ENCODE results near the gene RICTOR. TPM values are rescaled to one million over a fixed set of nuclear protein-coding genes. Genes with fewer than 3 reads are reported as not detected.

RICTOR gene
- total and polyA plus RNA-seq, 12 donors, result 3.1 to 88.3 (median 45.5) TPM

DNA sequence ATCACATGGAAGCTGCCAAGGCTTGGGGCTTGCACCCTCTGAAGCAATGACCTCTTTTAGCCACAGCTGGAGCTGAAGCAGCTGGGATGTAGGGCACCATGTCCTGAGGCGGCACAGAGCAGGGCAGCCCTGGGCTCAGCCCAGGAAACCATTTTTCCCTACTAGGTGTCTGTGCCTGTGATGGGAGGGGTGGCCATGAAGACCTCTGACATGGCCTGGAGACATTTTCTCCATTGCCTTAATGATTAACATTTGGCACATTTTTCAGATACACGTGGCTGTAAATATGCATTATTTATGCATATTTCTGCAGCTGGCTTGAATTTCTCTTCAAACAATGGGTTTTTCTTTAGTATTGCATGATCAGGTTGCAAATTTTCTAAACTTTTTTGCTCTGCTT is 146.7 kb downstream of the RICTOR start:
- H3K9me3 ChIP-seq, result no peaks in the 10 kb centered on the region
- intact Hi-C loops (cut with DNase I), result loop anchor here in 7 of 10 donors (10.0 kb wide), 6 partner anchors 93 to 503 kb away; no protein-coding TSS in a partner anchor

DNA sequence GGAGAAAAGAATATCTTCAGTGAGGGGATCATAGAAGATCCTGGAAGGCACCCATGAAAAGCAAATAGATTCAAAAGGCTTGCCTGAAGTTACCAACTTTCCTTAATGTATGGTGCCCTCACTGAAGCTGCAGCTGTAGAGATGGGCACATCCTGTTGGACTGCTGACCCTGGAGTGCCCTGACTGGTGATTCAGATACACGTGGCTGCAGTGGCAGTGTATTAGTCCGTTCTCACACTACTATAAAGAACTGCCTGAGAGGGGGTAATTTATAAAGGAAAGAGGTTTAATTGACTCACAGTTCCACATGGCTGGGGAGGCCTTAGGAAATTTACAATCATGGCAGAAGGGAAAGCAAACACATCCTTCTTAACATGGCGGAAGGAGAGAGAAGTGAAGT is 148.1 kb downstream of the RICTOR start:
- intact Hi-C loops (cut with DNase I), result loop anchor here in 7 of 10 donors (10.0 kb wide), 6 partner anchors 91 to 501 kb away; no protein-coding TSS in a partner anchor
- no peak for DNase-seq
- Histone ChIP-seq H3K36me3 (peaks cover 0 to 88% (median 7%) of the 10 kb centered on the region in 9 donors), H3K4me1 (peaks cover 0 to 23% (median 9%) of the 10 kb centered on the region in 9 donors), H3K4me3 (no peak overlapping the region), H3K27me3 (no peaks in the 10 kb centered on the region), H3K9me3 (no peaks in the 10 kb centered on the region), H3K27ac (peak overlapping the region in 1 of 10 donors; percentile 64)
- WGBS, 2 donors, result 81 to 94% methylated on average over 3 of the region's 3 CpGs
- TF ChIP-seq, protein P1, sequence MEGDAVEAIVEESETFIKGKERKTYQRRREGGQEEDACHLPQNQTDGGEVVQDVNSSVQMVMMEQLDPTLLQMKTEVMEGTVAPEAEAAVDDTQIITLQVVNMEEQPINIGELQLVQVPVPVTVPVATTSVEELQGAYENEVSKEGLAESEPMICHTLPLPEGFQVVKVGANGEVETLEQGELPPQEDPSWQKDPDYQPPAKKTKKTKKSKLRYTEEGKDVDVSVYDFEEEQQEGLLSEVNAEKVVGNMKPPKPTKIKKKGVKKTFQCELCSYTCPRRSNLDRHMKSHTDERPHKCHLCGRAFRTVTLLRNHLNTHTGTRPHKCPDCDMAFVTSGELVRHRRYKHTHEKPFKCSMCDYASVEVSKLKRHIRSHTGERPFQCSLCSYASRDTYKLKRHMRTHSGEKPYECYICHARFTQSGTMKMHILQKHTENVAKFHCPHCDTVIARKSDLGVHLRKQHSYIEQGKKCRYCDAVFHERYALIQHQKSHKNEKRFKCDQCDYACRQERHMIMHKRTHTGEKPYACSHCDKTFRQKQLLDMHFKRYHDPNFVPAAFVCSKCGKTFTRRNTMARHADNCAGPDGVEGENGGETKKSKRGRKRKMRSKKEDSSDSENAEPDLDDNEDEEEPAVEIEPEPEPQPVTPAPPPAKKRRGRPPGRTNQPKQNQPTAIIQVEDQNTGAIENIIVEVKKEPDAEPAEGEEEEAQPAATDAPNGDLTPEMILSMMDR (IDR thresholded peaks at IDR 0.05), result no peak
- ATAC-seq, result no peak

More for the DNA sequence above, 146.7 kb downstream of the RICTOR start:
- H3K27ac ChIP-seq, result no peak overlapping the region
- H3K4me3 ChIP-seq, result no peak overlapping the region
- peaks cover 0 to 23% (median 9%) of the 10 kb centered on the region in 9 donors for H3K4me1 ChIP-seq
- ATAC-seq (no peak), DNase-seq (no peak)
- TF ChIP-seq, protein P1 (IDR thresholded peaks at IDR 0.05), result no peak
- H3K36me3 ChIP-seq, result peaks cover 0 to 89% (median 11%) of the 10 kb centered on the region in 9 donors
- 89 to 91% methylated on average over 2 of the region's 2 CpGs for WGBS, 2 donors
- H3K27me3 ChIP-seq, result no peaks in the 10 kb centered on the region

DNA sequence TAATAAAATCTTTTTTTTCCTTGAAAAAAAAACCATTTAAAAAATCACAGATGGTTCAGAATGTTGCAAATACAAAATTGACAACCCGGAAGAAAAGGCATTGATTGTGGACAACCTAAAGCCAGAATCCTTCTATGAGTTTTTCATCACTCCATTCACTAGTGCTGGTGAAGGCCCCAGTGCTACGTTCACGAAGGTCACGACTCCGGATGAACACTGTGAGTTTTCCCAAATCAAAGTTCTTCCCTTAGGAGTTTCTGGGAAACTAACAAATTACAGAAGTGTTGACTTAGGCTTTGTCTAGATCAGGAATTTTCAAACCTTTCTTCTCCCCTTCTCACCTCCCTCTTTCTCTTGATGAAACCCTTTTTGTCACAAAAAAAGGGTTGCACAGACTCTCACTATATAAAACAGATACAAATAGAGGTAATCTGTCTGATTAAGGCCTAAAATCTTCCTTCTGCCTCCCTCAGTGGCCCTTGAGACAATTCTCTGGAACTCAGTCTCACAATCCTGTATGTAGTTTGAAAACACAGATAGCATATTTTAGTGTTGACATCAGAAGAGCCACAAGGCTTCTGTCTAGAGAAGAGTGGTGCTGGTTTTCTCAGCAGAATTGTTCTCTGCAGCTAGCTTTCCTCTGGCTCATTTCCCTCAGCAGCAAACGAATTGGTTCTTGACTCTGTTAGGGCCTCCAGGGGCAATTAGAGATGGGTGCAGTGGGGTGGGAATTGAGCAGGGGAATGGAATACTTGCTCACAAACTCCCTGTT is 148.9 kb downstream of the RICTOR start:
- DNase-seq, result no peak
- 60 to 62% methylated on average over 6 of the region's 6 CpGs for WGBS, 2 donors
- peak overlapping the region in 4 of 10 donors; percentile 3 to 64 (median 27) for H3K27ac ChIP-seq
- H3K4me1 ChIP-seq, result peaks cover 0 to 23% (median 9%) of the 10 kb centered on the region in 9 donors
- peaks cover 0 to 88% (median 5%) of the 10 kb centered on the region in 9 donors for H3K36me3 ChIP-seq
- intact Hi-C loops (cut with DNase I), result loop anchor here in 7 of 10 donors (10.0 kb wide), 6 partner anchors 91 to 501 kb away; no protein-coding TSS in a partner anchor
- ATAC-seq, result peak in 6 of 8 donors; percentile 45 to 70 (median 58)
- TF ChIP-seq, protein P1 (IDR thresholded peaks at IDR 0.05), result no peak
- H3K4me3 ChIP-seq, result no peak overlapping the region
- H3K9me3 ChIP-seq, result no peaks in the 10 kb centered on the region
- no peaks in the 10 kb centered on the region for H3K27me3 ChIP-seq

DNA sequence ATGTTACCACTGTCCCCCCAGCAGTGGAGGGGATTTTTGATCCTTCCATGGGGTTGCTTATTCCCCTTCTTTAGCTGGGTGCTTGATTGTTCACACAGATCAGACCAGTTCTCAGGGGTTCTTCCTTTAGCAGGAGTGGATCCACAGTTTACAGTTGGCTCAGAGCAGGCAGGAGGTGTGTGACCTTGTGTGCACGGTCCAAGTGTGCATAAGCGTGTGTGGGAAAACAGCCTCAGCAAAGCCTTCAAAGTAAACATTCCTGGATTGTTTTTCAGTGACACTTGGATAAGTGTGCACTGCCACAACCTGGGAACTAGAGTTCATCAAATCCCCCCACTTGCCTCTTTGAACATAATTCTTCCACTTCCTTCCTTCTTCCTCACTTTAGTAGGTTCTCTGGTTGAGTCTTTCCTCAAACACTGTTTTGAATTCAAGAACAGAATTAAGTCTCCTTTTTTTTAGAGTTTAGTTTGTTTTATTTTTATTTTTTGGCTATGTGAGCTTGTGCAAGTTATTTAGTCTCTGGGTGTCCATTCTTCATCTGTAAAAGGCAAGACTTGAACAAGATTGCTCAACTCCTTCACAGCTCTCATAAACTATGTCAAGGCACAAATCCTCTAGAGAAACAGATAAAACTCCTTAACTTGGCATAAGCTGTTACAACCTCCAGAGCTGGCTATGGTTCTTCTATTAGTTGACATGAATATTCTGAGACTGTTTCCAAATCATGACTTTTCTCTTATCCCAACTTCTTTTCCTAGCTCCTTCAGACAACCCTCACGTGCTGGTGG is 150.3 kb downstream of the RICTOR start:
- Histone ChIP-seq H3K36me3 (peaks cover 0 to 92% (median 5%) of the 10 kb centered on the region in 9 donors), H3K4me1 (peaks cover 0 to 23% (median 9%) of the 10 kb centered on the region in 9 donors), H3K27ac (peak overlapping the region in 3 of 10 donors; percentile 26 to 64 (median 41)), H3K4me3 (no peak overlapping the region), H3K27me3 (no peaks in the 10 kb centered on the region), H3K9me3 (no peaks in the 10 kb centered on the region)
- intact Hi-C loops (cut with DNase I), result loop anchor here in 8 of 10 donors (5.0 to 10.0 kb wide), 9 partner anchors 77 to 542 kb away; partner anchors contain the start of gene OSMR (in 1 of the 8)
- ATAC-seq, result peak in 6 of 8 donors; percentile 22 to 81 (median 46)
- no peak for DNase-seq
- TF ChIP-seq, protein P1 (IDR thresholded peaks at IDR 0.05), result no peak
- 69 to 70% methylated on average over 3 of the region's 3 CpGs for WGBS, 2 donors
